ENCODE data around the gene CCNY. TPM values are rescaled to one million over a fixed set of nuclear protein-coding genes. Genes with fewer than 3 reads are reported as not detected.

CCNY gene
- total RNA-seq, 2 experiments from 2014 or later = 62.5 to 62.8 TPM

DNA sequence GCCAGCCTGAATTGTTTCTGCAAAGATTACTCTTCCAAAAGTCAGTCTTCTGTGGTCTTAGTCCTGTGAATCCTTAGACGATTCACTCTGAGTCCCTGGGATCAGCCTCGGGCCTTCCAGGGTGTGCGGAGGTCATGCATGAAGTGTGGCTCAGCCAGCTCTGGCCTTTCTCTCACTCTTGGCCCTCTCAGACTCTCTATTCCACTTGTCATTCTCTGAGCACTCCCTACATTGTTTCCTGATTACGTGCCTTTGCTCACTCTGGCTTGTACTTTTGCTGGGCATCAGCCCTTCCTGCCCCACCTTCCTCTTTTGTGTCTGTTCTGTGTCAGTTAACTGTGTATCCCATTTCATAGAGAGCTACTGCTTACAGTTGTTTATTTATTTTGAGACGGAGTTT is 36.0 kb downstream of the CCNY start:
- ChIA-PET CTCF (no interaction called here), POLR2A (no interaction called here)

DNA sequence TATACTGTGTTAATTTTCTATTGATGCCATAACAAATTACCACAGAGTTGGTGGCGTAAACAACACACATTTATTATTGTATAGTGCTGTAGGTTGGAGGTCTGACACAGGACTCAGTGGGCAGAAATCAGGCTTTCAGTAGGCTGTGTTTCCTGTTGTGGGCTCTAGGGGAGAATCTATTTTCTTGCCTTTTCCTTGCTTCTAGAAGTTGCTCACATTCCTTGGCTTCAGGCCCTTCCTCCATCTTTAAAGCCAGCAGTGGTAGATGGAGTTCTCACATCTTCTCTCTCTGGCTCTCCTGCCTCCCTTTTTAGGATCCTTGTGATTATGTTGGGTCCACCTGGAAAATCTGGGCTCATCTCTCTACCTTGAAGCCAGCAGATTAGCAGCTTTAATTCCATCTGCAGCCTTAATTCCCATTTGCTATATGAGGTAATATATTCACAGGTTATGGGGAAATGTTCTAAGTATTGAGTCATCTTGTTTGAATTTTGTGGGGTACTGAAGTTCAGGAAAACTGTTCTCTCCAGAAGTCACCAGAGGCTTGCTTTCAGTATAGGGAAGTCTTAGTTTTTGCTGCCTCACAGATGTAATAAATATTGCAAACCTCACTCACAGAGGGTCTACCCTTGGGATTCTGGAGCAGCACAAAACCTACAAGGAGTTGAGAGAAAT is 38.9 kb downstream of the CCNY start:
- ChIA-PET POLR2A (no interaction called here), CTCF (interaction anchor here (1.8 kb wide), 1 partner anchor 19 kb away, joined by 10 read pairs; no protein-coding TSS in a partner anchor)

DNA sequence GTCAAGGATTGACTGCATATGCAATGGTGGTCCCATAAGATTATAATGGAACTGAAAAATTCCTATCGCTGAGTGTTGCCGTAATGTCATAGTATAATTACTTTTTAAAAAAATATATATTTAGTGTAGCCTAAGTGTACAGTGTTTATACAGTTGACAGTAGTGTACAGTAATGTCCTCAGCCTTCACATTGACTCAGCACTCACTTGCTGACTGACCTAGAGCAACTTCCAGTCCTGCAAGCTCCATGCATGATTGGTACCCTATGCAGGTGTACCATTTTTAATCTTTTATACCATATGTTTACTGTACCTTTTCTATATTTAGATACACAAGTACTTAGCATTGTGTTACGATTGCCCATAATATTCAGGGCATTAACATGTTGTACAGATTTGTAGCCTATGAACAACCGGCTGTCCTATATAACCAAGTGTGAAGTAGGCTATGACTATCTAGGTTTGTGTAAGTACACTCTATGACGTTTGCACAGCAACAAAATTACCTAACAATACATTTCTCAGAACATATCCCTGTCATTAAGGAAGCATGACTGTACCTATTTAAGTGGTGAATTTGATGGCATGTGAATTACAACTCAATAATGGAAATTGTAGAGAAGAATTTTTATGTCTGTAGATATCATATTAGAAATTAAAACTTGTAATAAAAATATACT is 40.9 kb downstream of the CCNY start:
- ChIA-PET POLR2A (no interaction called here), CTCF (interaction anchor here (1.8 kb wide), 1 partner anchor 21 kb away, joined by 10 read pairs; no protein-coding TSS in a partner anchor)

DNA sequence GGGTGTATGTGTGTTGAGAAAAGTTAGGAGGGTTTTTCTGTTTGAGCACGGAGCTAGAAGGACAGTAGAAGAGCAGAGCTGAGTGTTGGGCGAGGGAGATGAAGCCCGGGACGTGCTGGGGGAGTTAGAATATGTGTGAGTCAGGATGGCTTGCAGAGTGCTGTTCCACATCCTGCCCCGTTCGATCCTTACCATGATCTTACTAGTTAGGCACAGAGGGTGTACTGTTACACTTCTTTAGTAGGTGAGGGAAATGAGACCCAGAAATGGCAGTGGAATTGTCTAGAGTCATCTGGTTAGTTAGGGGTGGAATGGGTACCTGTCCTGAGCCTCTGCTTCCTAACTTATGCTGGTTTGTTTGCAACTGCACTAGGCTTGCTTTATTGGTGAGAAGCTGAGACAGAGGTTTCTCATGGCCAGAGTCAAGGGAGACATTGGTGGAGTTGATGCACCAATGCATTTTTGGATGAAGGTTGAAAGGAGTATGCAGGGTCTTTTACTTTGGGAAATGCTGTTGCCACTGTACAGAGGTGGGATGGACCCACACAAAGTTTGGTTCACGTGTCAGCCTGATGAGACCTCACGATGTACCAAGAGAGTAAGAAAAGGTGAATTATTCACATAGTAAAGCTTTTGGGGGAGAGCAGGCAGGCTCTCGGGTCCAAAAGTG is 42.4 kb downstream of the CCNY start:
- CTCF ChIA-PET = no interaction called here
- POLR2A ChIA-PET = no interaction called here

DNA sequence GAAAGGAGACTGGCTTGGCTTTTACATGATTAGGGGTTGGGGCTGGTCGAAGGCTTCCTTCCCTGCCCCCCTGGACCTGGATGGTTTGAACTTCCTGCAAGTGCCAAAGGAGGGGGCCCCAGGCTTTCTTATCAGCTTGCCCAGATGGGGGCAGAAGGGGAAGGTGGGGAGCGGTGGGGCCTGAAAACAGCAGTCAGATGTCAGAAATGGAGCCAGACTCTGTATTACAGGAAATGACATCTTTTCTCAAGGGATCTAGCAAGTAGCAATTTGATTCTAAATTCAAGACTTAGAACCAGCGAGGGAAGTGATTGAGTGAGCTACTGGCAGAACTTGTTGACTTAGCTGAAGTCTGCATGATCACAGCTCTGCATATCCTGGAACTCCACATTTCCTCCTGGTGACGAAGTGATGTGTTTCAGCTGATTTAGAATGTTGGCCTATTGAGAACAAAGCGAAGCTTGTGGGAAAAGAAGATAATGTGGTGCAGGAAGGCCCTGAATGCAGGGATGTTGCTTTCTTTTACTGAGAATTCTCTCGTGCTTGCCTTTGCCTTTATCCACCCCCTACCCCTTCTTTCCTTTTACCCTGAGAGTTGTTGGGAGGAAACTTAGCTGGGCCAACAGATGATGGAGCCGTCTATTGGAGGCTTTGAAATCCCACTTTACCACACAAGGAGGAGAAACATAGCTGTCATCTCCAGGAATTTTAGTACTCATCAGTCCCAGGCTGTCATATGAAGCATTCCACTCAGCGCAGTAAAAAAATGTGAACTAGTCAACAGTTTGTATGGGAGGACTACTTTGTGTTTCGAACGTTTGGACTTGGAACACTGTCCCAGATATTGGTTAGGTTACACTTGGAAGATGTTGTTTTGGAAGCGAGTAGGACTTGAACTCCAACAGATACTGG is 43.2 kb downstream of the CCNY start:
- ChIA-PET CTCF (no interaction called here), POLR2A (no interaction called here)

GRCh38 chr10:35382096-35382495 is 45.8 kb downstream of the CCNY start:
- POLR2A ChIA-PET = interaction anchor here (0.7 kb wide), 1 partner anchor 42 kb away, joined by 3 read pairs; no protein-coding TSS in a partner anchor
- CTCF ChIA-PET = no interaction called here

- POLR2A ChIA-PET = no interaction called here
- CTCF ChIA-PET = interaction anchor here (0.6 kb wide), 1 partner anchor 157 kb away, joined by 4 read pairs; no protein-coding TSS in a partner anchor
Measured at GRCh38 chr10:35384265-35384868, 48.1 kb downstream of the CCNY start.

DNA sequence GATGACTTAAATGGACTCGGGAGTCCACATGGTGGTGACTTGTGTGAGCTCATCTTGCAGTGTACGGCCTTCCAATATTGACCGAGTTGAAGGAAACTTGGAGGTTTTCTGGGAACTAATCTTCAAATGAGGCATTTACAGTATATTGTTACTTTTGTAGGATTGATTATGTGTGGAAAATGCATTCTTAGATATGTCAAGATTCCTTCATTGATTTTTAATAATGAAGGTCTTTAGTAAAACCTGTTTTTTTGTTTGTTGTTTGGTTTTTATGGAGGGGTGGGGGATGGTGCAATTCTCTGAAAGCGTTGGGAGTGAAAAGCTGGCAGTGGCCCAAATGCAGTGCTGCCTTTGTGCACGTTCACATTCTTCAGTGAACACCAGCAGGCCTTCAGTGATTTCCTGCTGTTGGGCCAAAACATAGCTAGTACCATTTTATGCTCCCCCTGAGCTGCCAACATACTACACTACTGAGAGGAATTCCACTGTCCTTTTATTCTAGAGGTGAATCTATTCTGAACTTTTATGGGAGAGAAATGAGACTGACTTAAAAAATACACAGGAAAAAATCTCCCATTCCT is 50.4 kb downstream of the CCNY start:
- POLR2A ChIA-PET = no interaction called here
- CTCF ChIA-PET = no interaction called here

DNA sequence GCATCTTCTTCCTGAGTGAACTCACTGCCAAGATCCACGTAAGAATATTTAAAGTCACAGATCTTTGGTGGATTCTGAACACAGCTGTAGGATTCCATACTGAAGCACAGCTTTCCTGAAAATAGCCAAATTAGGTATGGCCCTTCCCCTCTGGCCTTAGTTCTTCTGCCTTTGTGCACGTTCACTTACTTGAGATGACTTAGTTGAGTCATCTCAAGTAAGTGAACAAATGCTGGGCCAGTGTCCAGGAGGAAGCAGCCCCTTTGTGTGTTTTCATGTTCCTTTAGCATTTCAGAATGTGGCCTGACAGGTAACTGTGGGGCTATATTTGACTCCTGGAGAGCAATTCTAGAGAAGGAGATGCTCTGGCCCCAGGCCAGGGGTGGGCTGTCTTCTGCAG is 51.5 kb downstream of the CCNY start:
- ChIA-PET POLR2A (no interaction called here), CTCF (no interaction called here)

- POLR2A ChIA-PET = no interaction called here
- CTCF ChIA-PET = no interaction called here
Measured at GRCh38 chr10:35388197-35388596, 51.9 kb downstream of the CCNY start.

DNA sequence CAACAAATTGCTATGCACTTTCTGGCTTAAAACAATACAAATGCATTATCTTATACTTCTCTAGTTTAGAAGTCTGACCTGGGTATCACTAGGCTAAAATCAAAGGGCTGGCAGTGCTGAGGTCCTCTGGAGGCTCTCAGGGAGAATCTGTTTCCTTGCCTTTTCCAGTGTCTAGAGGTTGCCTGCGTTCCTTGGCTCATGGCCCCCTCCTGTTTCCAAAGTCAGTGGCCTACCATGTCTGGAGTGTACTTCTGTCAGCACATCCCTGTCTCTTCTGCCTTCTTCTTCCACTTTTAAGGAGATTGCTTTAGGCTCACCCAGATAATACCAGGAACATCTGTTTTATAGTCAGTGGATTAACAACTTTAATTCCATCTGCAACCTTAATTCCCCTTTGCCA is 52.4 kb downstream of the CCNY start:
- CTCF ChIA-PET = no interaction called here
- POLR2A ChIA-PET = no interaction called here

DNA sequence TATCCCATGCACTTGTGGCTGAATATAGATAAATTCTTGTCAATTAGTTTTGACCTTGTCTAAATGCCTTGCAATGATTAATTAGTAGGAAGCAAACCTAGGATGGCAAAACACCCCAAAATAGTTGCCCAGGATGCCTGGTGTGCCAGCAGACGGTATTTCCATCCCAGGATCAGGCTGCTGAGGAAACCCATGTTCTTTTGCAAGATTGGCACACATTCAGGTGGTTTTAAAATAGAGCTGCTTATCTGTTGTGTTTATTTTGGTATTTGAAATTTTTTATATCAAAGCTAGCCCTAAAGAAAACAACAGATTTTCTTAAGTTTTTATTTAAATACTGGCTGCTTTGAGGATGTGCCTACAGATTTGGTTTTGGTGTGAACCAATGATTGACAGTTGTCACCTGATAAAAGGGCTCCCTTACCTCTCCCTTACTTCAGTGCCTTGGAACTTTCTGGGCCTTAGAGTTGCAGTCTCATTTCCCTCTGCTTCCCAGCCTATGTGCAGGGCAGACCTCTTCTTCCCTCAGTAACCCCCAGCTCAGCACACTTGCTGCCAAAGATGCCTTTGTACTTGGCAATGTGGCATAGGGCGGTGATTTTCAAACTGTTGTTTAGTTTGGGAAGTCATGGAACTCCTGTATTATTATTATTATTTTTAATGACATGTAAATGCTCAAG is 54.0 kb downstream of the CCNY start:
- ChIA-PET CTCF (no interaction called here), POLR2A (no interaction called here)

DNA sequence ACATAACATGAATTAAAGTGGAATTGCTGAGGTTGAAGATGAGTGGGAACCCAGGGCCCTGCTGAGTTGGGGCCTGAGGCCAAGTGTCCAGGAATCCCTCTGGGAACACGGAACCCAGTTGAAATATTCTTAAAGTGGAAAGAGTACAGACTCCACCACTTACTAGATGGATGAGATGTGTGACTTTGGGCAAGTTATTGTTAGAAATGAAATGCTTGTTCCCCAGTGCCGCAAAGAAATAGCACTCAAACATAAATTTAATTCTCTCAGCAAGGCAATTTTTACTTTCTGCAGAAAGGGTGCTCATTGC is 54.5 kb downstream of the CCNY start:
- CTCF ChIA-PET = no interaction called here
- POLR2A ChIA-PET = no interaction called here

DNA sequence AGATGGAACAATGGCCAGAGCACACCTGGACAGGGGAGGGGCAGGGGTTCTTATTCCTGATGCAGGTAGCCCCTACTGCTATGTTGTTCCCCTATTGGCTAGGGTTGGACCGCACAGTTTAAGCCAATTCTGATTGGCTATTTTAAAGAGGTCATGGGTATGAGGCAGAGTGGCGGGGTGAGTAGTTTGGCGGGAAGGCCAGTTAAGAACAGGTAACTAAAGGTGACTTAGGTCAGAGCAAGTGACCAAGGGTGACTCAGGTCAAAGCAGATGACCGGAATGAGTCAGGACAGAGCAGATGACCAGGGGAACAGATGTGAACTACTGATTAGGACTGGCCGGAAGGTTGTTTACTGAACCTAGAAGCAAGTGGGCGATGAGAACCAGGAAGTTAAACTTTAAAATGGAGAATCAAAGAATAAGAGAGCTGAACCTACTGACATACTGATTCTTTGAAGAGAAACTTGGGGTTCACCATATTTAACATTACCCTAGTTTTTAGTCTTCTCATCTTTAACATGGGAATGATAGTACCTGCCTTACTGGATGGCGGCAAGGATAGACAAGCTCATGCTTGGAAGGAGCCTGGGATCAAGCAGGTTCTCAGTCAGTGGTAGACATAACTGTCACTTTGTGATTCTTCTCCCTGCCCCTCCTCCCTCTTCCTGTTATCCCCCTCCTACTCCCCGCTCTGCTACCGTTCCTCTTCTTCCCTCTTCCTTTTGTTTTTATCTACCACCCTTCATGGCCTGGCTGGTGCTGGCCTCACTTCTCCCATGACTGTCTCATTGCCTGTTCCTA is 55.0 kb downstream of the CCNY start:
- POLR2A ChIA-PET = no interaction called here
- CTCF ChIA-PET = no interaction called here

- CTCF ChIA-PET = no interaction called here
- POLR2A ChIA-PET = no interaction called here
Measured at GRCh38 chr10:35391954-35392262, 55.6 kb downstream of the CCNY start.

- POLR2A ChIA-PET = no interaction called here
- CTCF ChIA-PET = no interaction called here
Measured at GRCh38 chr10:35392482-35393228, 56.3 kb downstream of the CCNY start.

- ChIA-PET POLR2A (no interaction called here), CTCF (no interaction called here)
Measured at GRCh38 chr10:35394411-35394851, 58.1 kb downstream of the CCNY start.

GRCh38 chr10:35394934-35395333 is 58.6 kb downstream of the CCNY start:
- CTCF ChIA-PET = no interaction called here

More at GRCh38 chr10:35394934-35395333, 58.6 kb downstream of the CCNY start:
- POLR2A ChIA-PET = no interaction called here

All from activated CD8-positive, alpha-beta memory T cell treated with anti-CD3 and anti-CD28 coated beads for 36 hours (primary cell).